Measurements from ENCODE around the gene ASIC3. TPM values are rescaled to one million over a fixed set of nuclear protein-coding genes. Genes with fewer than 3 reads are reported as not detected.
"Not testable (repeated sequence)": the region's sequence is repeated elsewhere in the genome, so short reads cannot be mapped to it uniquely, and the experiment has no call there.

Gene ASIC3
- total RNA-seq, 1 donor from 2014 or later: 5.2 TPM

DNA sequence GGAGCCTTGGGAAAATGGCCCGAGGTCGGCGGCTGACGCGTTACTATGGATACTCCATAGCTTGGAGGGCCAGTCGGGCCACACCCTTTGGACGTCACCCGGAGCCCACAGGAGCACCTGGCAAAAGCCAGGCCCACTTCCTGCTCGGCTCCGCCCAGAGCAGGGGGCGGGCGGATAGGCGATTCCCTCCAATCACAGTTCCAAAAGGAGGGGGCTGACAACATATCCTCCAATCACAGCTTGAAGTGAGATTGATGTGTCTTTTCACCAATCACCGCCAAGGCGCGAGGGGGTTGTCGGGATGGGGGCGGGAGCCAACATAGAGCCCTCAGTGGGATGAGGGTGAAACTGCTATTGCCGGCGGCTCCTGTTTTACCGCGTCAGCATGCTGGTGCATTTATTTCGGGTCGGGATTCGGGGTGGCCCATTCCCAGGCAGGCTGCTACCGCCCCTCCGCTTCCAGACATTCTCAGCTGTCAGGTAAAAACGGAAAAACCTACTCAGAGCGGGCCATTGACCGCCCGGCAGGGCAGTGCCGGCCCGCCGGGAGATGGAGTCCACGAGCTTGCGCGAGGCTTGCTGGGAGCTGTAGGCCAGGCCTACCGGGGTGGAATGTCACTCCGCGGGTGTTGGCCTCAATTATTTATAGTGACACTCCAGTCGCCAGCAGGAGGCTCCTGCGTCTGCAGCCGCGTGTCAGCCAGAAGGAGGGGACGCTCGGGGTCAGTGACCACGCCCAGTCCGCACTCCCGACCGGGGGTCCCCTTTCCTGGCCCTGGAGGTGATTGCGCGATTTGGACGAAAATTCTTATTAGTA lies 20.0 kb upstream of the ASIC3 start, which contains the start of gene ABCB8:
ABCB8 (plus strand) TSS at position 320 of the 817 bp plus-strand sequence; CDS start at position 386, 66 bp downstream.
- peak; percentile 98 for DNase-seq (ENCODE audit: low spot score)
- intact Hi-C loops (cut with DNase I): loop anchor here (1.0 to 5.0 kb wide), 3 partner anchors 30 to 84 kb away; partner anchors contain the start of genes FASTK and SLC4A2

DNA sequence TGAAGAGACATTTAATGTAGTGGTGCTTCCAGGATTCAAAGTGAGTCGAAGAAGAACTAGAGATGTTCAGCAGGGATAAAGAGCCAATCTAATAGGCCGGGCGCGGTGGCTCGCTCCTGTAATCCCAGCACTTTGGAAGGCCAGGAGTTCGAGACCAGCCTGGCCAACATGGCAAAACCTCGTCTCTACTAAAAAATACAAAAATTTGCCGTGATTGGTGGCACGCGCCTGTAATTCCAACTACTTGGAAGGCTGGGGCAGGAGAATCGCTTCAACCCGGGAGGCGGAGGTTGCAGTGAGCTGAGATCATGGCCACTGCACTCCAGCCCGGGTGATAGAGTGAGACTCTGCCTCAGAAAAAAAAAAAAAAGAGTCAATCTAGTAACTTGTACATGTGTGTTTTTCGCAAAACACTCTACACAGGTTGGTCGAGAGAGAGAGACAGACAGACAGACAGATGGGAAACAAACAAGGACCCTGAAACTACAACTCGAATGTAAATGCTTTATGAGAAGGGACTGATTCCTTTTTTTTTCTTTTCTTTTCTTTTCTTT lies 19.3 kb upstream of the ASIC3 start:
- intact Hi-C loops (cut with DNase I): loop anchor here (1.0 to 5.0 kb wide), 3 partner anchors 30 to 83 kb away; partner anchors contain the start of genes FASTK and SLC4A2
- DNase-seq (ENCODE audit: low spot score): no peak

DNA sequence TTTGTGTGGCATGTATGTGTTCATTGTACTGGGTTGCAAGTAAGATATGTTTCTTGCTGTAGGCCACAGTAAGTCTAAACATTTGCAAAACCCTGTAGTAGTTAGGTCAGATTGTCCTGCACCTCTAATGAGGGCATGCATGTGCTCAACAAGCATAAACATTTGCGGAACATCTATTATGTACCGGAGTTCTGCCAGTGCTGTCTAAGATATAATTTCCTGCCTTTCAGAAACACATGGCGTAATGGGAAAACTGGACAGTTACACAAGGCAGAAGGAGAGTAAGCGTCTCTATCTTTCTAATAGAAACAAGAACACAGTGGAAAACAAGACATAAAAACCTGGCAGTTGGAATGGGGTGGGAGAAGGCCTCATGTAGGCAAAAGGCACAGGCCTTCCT lies 17.3 kb upstream of the ASIC3 start:
- intact Hi-C loops (cut with DNase I): no loop called here
- DNase-seq (ENCODE audit: low spot score): no peak

DNA sequence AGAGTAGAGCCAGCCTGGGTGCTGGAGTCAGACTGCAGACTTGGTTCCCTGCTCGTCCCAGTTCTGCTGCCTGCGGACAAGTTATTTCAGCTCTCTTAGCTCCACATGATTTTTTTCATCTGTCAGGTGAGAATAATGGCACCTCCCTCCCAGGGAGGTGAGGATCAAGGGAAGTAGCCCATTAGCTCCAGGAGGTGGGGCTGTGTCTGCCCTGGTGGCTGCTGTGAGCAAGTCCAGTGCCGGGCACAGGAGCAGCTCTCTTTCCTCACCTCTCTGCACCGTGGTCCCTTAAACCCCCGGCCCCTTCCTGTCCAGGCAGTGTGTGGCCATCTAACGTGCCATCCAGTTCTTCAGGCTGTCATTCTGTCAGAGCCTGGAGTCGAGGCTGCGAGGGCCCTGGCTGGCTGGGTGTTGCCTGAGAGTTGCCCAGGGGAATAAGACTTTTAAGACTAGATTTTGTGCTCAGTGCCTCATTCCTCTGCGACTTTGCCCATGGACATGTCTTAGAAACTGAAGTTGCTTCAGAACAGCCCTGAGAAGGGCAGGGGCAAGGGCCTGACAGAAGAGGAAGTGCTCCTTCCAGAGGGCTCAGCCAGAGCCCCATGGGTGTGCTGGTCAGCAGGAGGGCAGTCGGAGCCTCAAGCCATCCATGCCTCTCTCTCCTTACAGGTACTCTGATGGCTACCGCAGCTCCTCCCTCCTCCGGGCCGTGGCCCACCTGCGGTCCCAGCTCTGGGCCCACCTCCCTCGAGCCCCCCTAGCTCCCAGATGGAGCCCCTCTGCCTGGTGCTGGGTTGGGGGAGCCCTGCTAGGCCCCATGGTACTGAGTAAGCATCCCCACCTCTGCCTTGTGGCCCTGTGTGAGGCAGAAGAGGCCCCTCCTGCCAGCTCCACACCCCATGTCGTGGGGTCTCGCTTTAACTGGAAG lies 15.1 kb upstream of the ASIC3 start:
- intact Hi-C loops (cut with DNase I): no loop called here
- no peak for DNase-seq (ENCODE audit: low spot score)

DNA sequence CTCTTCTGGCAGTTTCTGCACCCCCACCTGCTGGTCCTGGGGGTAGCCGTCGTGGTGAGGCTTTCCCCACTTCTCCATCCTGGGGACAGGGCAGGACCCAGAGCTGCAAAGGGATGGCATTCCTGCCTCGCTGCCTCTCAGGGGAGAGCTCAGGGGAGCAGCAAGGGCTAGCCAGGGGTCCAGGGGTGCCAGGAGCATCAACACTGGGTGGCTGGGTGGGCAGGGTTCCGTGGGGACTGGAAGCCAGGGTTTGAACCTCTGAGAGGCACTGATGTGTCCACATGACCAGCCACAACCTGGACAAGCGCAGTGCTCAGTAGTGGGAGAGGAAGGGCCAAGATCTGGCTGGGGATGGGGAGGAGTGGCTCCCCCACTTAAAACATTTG lies 14.5 kb upstream of the ASIC3 start:
- intact Hi-C loops (cut with DNase I): no loop called here

DNA sequence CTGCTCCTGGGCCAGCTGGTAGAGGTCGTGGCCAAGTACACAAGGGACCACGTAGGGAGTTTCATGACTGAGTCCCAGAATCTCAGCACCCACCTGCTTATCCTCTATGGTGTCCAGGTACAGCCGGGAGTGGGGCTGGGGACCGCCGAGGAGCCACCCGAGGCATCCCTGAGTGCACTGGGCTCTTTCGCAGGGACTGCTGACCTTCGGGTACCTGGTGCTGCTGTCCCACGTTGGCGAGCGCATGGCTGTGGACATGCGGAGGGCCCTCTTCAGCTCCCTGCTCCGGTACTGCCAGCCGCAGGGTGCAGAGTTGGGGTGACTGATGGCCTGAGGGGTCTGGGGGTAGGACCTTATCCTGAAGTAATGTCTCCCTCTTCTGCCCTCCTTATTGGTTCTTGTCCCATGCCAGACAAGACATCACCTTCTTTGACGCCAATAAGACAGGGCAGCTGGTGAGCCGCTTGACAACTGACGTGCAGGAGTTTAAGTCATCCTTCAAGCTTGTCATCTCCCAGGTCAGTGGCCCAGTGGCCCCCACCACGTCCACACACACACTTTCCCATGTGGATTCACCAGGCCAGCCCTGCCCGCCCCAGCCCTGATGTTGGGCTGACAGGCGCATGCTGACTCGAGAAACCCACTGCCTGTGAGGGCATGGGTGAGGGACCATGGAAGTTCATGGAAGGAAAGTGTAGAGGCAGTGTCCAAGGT lies 13.9 kb upstream of the ASIC3 start:
- DNase-seq (ENCODE audit: low spot score): no peak
- intact Hi-C loops (cut with DNase I): no loop called here

More for the DNA sequence above, 14.5 kb upstream of the ASIC3 start:
- no peak for DNase-seq (ENCODE audit: low spot score)

DNA sequence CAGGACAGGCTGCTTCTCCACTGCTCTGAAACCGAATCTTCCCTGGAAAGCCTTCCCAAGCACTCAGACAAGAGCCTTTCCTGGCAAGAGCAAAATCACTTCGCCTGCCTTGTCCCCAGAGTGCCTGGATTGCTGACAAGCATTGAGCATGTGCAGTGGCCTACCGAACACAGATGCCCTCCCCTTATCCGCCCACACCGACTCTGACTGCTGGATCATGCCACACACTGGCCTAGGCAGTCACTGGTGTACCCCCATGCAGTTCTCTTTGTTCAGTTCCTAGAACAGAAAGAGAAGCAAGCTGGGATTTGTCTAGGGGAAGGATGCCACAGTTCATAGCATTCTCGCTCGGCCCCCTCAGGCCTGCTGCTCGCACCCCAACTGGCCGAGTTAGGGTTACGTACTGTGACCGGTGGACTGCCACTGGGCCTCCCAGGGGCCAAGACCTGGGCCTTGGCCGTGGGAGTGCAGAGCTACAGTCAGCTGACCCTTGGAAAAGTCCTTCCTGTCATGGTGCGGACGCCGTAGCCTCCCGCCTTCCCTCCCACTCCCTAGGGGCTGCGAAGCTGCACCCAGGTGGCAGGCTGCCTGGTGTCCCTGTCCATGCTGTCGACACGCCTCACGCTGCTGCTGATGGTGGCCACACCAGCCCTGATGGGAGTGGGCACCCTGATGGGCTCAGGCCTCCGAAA lies 13.2 kb upstream of the ASIC3 start:
- intact Hi-C loops (cut with DNase I): no loop called here
- no peak for DNase-seq (ENCODE audit: low spot score)

DNA sequence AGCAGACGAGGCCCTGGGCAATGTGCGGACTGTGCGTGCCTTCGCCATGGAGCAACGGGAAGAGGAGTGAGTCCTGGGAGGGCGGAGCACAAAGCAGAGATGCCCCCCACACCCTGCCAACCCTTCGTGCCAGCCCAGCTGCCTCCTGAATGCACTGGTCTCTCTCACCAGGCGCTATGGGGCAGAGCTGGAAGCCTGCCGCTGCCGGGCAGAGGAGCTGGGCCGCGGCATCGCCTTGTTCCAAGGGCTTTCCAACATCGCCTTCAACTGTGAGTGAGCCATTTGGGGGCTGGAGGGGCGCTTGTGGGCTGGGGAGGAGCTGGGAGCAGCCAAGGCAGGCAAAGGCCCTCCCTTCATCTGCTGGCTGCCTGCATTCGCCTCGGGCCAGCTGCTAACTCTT lies 12.4 kb upstream of the ASIC3 start:
- no peak for DNase-seq (ENCODE audit: low spot score)
- intact Hi-C loops (cut with DNase I): no loop called here

DNA sequence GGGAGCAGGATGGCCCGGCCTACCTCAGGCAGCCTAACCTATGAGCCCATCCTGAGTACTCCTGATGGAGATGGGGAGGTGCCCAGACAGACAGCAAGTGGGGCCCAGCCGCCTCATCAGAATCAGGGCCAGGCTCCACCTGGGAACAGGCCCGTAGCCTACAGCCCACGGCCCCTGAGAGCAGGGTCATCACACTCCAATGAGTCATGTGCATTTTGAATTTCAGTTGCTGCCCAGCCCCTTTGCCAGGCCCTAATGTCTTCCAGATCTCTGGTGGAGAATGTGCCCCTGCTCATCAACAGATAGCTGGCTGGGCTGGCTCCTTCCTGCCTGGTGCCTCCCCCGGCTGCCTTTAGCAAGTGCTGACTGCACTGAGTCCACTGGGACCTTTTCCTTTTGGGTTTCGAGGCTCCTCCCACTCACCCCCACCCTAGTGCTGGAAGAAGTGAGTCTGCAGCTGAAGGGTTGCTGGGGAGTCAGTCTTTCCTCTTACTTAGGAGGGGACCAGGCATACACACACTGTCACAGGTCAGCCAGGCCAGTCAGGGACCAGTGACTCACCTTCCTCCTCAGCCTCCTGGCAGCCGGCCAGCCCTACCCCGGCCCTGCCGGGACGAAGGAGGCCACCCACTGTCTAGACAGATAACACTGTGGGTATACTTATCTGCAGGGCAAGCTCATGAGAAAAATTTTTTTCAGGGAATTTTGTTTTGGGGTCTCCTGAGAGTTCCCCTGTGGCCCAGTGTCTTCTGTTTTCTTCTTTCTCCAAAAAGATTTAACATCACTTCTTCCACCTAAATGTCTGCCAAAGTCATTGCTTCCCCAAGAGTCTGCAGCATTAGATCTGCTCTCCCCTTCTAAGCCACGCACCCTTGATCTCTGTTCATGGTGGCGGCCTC lies 9.1 kb upstream of the ASIC3 start:
- peak; percentile 85 for DNase-seq (ENCODE audit: low spot score)
- intact Hi-C loops (cut with DNase I): no loop called here

DNA sequence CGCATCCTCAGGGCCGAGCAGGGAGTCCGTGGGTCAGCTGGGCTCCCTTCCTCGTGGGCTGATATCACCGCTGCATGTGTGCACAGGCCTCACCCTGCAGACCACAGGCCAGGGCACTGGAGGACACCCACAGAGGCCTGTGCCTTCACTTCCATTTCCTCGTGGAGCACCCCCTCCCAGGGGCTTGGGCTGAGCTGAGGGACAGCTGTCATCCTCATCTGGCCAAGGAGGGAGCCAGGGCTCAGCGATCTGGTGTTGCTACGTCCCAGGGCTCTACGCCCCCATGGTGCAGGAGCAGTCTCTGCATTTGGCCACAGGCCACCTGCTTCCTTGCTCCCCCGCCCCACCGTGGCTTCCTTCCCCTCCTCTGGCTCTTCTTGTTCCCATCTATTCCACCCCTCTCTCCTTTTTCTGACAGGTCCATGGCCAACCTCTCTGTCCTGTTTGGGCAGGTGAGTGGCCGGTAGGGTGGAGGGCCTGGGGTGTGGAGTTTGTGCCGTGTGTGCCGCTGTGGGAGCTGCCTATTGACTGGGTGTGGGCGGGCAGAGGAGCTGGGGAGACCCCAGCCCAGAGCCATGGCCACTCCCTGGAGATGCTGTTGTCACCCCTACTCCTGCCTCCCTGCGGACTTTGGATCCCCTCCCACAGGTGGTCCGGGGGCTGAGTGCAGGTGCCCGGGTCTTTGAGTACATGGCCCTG lies 8.3 kb upstream of the ASIC3 start:
- intact Hi-C loops (cut with DNase I): no loop called here
- DNase-seq (ENCODE audit: low spot score): no peak

DNA sequence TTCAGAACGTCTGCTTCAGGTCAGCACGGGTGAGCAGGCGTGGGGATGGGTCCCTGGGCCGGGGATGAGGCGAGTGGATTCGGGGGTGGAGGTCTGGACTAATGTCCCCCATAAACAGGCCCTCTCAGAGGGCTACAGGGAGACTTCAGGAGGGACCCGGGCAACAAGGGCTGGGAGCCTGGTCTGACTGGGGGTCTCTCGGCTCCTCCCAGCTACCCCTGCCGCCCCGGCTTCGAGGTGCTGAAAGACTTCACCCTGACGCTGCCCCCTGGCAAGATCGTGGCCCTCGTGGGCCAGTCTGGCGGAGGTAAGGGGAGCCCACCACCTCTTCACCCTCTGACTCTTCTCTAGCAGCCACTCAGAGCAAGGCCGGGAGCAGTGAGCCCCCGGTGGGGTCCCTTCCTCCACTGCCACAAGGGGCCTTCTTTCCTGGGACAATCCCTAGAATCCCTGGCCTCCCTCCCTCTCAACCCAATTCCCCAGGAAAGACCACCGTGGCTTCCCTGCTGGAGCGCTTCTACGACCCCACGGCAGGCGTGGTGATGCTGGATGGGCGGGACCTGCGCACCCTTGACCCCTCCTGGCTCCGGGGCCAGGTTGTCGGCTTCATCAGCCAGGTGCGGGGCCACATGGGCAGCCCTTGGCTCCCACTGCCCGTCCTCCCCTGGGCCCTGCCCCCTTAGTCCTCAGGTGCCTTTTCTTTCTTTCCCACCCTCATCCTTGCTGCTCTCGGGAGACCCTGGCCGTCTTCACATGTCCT lies 7.5 kb upstream of the ASIC3 start:
- intact Hi-C loops (cut with DNase I): no loop called here
- DNase-seq (ENCODE audit: low spot score): no peak

DNA sequence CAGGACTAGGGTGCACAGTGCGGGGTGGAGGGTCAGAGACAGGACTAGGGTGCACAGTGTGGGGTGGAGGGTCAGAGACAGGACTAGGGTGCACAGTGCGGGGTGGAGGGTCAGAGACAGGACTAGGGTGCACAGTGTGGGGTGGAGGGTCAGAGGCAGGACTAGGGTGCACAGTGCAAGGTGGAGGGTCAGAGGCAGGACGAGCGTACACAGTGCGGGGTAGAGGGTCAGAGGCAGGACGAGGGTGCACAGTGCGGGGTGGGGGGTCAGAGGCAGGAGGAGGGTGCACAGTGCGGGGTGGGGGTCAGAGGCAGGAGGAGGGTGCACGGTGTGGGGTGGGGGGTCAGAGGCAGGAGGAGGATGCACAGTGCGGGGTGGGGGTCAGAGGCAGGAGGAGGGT lies 4.9 kb upstream of the ASIC3 start:
- intact Hi-C loops (cut with DNase I): not testable (repeated sequence)

DNA sequence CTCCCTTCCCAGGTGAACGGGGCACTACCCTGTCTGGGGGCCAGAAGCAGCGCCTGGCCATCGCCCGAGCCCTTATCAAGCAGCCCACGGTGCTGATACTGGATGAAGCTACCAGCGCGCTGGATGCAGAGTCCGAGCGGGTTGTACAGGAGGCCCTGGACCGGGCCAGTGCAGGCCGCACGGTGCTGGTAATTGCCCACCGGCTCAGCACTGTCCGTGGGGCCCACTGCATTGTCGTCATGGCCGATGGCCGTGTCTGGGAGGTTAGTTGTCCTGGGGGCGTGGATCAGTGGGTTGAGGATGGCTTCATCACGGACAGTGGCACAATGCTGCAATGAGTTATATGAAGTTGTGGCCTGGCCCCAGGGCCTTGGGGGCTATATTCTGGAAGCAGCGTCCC lies 4.4 kb upstream of the ASIC3 start:
- intact Hi-C loops (cut with DNase I): no loop called here
- no peak for DNase-seq (ENCODE audit: low spot score)

More for the DNA sequence above, 4.9 kb upstream of the ASIC3 start:
- DNase-seq (ENCODE audit: low spot score): not testable (repeated sequence)

DNA sequence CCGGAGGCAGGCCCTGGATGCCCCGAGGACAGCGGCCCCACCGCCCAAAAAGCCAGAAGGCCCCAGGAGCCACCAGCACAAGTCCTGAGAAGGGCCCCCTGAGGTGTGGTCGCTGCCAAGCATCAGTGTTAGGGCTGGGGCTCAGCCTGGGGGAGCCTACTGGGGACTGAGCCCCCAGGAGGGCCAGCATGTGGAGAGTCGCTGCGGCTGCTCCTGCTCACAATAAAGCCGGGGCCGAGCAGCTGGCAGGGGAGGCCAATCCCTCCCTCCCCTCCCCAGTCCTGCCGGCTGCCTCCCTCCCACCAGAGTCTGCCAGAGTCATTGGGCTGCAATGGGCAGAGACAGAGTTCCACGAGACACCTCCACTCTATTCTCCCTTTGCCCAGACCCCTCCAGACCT lies 3.1 kb upstream of the ASIC3 start:
- DNase-seq (ENCODE audit: low spot score): no peak

DNA sequence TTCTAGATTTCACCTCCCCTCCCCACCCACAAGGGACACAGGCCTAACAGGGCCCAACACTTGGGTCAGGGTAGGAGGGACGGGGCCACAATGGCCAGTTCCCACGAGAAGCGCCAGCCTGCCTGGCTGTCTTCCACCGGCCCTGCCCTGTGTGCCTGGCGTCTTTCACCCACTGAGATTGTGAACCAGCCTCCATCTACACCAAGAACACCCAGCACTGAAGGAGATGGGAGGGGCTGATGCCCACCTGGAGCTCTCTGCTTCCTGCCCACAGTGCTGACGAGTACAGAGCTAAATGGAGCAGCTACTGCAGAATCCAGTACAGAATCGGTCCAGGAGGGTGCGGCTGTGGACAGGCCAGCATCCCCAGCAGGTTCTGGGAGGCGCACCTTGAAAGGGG lies 2.4 kb upstream of the ASIC3 start:
- intact Hi-C loops (cut with DNase I): no loop called here
- no peak for DNase-seq (ENCODE audit: low spot score)

More for the DNA sequence above, 3.1 kb upstream of the ASIC3 start:
- intact Hi-C loops (cut with DNase I): no loop called here
